Erythroblast (primary cell): ENCODE measurements around the gene SH3RF1.

ENCODE experiments used
- DNase-seq, 2 experiments: peaks; one replicate each; lab custom pipeline; 2025; lab: John Stamatoyannopoulos, UW
- GATA1 ChIP-seq: IDR thresholded peaks from 2 replicates; pipeline ENCODE4 v1.6.1; 2011; ENCODE audit warnings: low read depth, mild to moderate bottlenecking, control low read depth, low read length, moderate library complexity
- POLR2A ChIP-seq: IDR thresholded peaks from 2 replicates; pipeline ENCODE4 v1.6.1; 2011; ENCODE audit warnings: mild to moderate bottlenecking, low read length

Gene SH3RF1

GRCh38 chr4:169266661-169267060 lies 4.1 kb downstream of the SH3RF1 start:
- DNase-seq = no peak
- no peak for TF ChIP-seq GATA1
- TF ChIP-seq POLR2A = no peak

DNA sequence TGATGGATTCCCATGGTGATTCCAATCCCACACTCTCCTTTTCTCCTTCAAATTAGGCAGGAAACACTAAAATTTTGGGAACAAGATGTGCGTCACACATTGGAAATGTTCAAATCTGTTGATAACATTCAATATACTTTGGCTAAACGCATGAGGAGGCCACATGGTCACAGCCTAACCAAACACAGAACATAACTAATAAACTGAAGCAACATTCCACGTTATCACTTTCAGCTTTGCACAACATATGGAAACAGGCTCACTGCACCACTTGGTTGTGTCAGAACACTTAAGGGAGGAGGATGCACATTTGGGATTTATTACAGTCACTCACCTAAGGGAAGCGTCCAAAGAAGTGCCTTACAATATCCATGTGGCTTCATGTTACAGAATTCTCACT lies 4.7 kb downstream of the SH3RF1 start:
- no peak for DNase-seq
- TF ChIP-seq POLR2A (no peak), GATA1 (no peak)

GRCh38 chr4:169263791-169264392 lies 6.9 kb downstream of the SH3RF1 start:
- no peak for TF ChIP-seq POLR2A
- no peak for TF ChIP-seq GATA1
- no peak for DNase-seq

- no peak for DNase-seq
- TF ChIP-seq GATA1 = no peak
- no peak for TF ChIP-seq POLR2A
Measured at GRCh38 chr4:169260217-169260866, 10.4 kb downstream of the SH3RF1 start.

DNA sequence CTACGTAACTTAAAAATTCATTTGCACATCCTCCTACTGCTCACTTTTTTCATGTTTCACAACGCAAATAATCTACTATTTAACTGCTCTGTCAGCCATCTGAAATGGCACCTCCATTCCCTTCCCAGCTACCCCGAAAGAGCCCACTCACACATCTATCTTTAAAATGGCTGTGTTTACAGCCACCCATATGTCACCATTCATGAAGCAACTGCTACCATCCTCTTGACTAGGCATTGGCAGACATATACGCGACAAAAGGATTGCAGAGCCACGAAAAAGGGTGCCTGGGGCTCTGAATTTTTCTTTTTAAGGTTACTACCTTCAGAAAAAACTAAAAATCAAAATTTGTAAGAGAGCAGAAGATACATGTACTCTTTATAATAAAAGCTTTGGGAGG lies 11.5 kb downstream of the SH3RF1 start:
- TF ChIP-seq GATA1 = no peak
- TF ChIP-seq POLR2A = no peak
- no peak for DNase-seq

- no peak for DNase-seq
- TF ChIP-seq POLR2A = no peak
- TF ChIP-seq GATA1 = no peak
Measured at GRCh38 chr4:169258141-169258540, 12.6 kb downstream of the SH3RF1 start.

- peak; percentile 13 to 26 for DNase-seq
- TF ChIP-seq GATA1 (no peak), POLR2A (no peak)
Measured at GRCh38 chr4:169256856-169257761, 13.6 kb downstream of the SH3RF1 start.

DNA sequence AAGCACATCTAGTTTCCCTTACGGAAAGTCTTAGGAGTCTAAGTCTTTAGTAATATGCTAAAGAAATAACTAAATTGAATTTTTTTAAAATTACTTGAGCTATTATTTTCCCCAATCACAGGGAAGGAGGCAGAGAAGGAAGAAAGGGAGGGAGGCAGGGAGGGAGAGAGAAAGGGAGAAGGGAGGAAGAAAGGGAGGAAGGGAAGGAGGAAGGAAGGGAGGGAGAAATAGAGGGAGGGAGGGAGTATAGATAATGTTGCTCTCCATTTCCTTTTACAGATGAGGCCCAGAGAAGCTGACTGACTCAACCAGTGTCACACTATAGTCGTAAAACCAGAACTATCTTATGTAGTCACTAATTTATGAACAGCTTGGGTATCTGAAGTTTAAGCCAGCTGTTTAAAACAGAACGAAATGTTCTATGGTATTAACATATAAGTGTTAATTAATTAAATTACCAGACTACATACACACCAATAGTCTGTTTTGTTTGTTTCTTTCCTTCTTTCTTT lies 14.6 kb downstream of the SH3RF1 start:
- peak in 1 of 2 experiments; percentile 10 for DNase-seq
- TF ChIP-seq POLR2A = no peak
- TF ChIP-seq GATA1 = no peak

GRCh38 chr4:169254546-169254983 lies 16.2 kb downstream of the SH3RF1 start:
- DNase-seq = peak; percentile 87 to 89

GRCh38 chr4:169253904-169254303 lies 16.9 kb downstream of the SH3RF1 start:
- peak; percentile 28 to 32 for DNase-seq

More at GRCh38 chr4:169254546-169254983, 16.2 kb downstream of the SH3RF1 start:
- TF ChIP-seq GATA1 (no peak), POLR2A (no peak)

DNA sequence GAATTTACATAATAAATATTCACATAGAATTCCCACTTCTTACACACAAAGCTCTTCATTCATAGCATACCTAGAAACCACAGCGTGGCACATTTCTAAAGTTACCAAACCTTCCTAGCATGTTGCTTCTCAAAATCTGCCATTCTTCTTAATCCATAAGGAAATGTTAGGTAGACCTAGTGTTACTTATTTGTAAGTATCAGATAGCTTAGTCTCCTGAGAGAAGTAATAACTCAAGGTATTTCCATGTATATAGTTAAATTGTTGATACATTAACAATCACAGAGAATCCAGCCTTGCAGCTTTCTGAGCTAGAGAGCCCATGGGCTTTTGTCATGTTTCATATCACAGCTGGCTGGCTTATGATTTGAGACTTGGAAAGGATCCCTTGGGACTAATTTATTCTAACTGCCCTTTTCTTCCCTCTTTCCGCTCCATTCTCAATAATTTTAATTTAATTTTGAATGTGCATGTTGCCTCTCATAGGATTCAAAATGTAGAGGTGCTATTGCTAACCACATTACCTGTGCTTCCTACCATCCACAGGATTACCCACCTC lies 17.6 kb downstream of the SH3RF1 start:
- no peak for DNase-seq
- TF ChIP-seq POLR2A (no peak), GATA1 (no peak)

More at GRCh38 chr4:169253904-169254303, 16.9 kb downstream of the SH3RF1 start:
- no peak for TF ChIP-seq POLR2A

DNA sequence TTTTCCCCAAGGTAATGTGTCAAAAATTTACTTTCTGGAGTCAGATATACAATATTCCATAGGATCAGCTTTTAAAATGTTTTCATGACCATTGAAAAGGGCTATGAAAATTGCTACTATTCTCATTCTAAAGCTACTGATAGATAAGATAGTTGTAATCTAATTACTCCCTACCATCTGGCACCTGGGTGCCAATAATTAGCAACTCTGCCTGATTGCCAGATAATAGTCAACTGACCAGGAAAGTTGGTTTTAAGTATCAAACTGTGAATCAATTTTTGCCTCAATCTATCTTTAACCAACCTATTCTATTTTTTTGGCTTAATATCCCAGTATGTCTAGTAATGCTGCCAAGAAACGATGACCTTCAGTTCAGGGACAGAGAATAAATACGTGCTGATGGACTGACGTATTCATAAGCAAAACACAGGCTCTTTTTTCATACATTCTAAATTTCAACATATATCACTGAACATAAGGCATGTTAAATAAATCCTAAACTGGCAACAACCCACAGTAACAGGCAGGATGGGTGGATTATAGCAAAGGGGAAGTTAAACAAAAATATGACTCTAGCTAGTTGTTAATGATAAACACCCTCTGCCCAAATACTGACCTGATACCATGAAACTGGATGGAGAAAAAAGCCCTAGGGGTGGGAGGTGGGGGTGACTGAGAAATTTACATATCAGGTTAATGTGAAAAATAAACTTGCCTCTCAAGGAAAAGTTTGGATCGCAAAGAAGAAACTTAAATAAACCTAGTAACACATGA lies 18.2 kb downstream of the SH3RF1 start:
- DNase-seq = peak; percentile 34 to 70
- no peak for TF ChIP-seq GATA1
- no peak for TF ChIP-seq POLR2A
